ENCODE measurements around the gene ATXN2. TPM values are rescaled to one million over a fixed set of nuclear protein-coding genes. Genes with fewer than 3 reads are reported as not detected.
"Not testable (repeated sequence)": the region's sequence is repeated elsewhere in the genome, so short reads cannot be mapped to it uniquely, and the experiment has no call there.

Gene ATXN2
- total RNA-seq, 4 donors from 2014 or later: 35.1 to 70.0 (median 55.4) TPM

- DNase-seq (ENCODE audit: low spot score): peak; percentile 90
- ATAC-seq (ENCODE audit: low FRiP score): peak; percentile 90
- no peak for TF ChIP-seq CTCF (IDR thresholded peaks at IDR 0.05)
These were observed 193.8 kb downstream of the ATXN2 start for GRCh38 chr12:111405149-111405858.

DNA sequence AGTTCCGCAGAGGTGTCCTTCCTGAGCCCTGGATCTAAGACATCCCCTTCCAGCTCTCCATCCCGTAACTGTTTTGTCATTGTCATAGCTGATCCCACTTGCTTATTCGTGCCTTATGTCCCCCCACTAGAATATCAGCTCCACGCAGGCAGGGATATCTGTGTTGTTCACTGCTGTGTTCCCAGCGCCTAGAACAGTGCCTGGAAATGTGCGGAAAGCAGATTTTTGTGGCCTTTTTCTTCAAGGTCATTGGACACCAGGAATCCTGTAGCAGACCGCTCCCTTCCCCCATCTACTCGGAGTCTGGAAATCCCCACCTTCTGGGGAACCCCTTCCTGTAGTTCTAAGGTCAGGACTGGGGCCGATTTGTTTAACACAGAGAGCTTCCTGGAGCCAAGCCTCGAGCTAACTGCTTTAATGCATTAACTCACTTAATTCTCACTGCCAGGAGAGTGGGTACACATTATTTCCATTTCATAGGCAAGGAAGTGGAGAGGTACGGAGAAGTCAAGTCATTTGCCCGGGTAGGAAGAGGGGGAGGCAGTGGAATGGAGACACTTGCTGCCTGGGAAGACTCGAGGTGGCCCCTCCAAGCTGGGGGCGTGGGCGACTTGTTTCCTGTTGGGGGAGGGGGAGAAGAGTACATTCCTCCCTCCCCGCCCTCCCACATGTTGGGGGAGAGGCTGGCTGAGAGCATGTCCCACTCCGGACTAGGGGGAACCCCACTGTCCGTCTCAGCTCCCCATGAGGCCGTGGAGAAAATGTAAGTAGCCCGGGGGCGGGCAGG lies 194.6 kb downstream of the ATXN2 start:
- TF ChIP-seq CTCF (IDR thresholded peaks at IDR 0.05): no peak
- no peak for ATAC-seq (ENCODE audit: low FRiP score)
- DNase-seq (ENCODE audit: low spot score): no peak

DNA sequence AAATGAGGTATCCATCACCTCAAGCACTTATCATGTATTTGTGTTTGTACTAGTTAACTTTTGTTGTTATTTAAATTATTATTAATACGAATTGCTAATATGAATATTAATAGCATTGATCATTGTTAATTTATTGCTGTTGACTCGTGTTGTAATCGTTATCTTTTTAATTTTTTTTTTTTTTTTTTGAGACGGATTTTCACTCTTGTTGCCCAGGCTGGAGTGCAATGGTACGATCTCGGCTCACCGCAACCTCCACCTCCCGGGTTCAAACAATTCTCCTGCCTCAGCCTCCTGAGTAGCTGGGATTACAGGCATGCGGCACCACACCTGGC lies 196.7 kb downstream of the ATXN2 start:
- DNase-seq (ENCODE audit: low spot score): not testable (repeated sequence)

More for the DNA sequence above, 196.7 kb downstream of the ATXN2 start:
- ATAC-seq (ENCODE audit: low FRiP score): not testable (repeated sequence)

Small RNAs within 50 kb of the gene (small RNA-seq; reads per million reads assigned to genes)
- gene RF00066: not detected

Other genes with a start within 250 kb of the ATXN2 start
- gene PHETA1, start 230.2 kb downstream of the ATXN2 start, total RNA-seq: 10 to 100 TPM in 1 of 4 donors, 1 to 10 TPM in 3; 5.5 to 14.6 (median 8.9) TPM
- gene SH2B3, start 193.4 kb downstream of the ATXN2 start, total RNA-seq: 10 to 100 TPM; 30.4 to 64.6 (median 48.3) TPM
- 10 to 100 TPM; 16.9 to 20.0 (median 17.7) TPM for gene BRAP, start 86.6 kb upstream of the ATXN2 start, total RNA-seq
- 10 to 100 TPM; 12.2 to 29.6 (median 15.9) TPM for gene ACAD10, start 86.7 kb upstream of the ATXN2 start, total RNA-seq
- 100 to 1,000 TPM; 129 to 365 (median 231) TPM for gene ALDH2, start 167.6 kb upstream of the ATXN2 start, total RNA-seq
- gene MAPKAPK5, start 242.9 kb upstream of the ATXN2 start, total RNA-seq: 10 to 100 TPM; 31.8 to 41.7 (median 37.3) TPM